CD4-positive, alpha-beta T cell (primary cell): ENCODE measurements around the gene SRC. TPM values are rescaled to one million over a fixed set of nuclear protein-coding genes. Genes with fewer than 3 reads are reported as not detected.

Experiments used
- ATAC-seq: fragments of 200-7000 bp; cut with Tn5 transposase; one replicate; pipeline ENCODE4 v1.10.0; 2022; ENCODE audit warnings: mild to moderate bottlenecking; ENCODE audit not compliant: poor library complexity
- CTCF ChIA-PET: fragments of 350-600 bp; sonication (Branson Sonifier 250); formaldehyde crosslinking; loops from one replicate; lab custom pipeline; 2021; ENCODE audit warnings: antibody characterized with exemption, inconsistent platforms; lab: Charles Lee
- POLR2A ChIA-PET: fragments of 350-600 bp; sonication (Branson Sonifier 250); formaldehyde crosslinking; loops from one replicate; lab custom pipeline; 2021; ENCODE audit warnings: antibody characterized with exemption, inconsistent platforms; lab: Charles Lee
- DNase-seq, 14 experiments: peaks; one replicate each; pipeline ENCODE4 v3.0.0-alpha.2; 2013 to 2020; ENCODE audit warnings: mixed read lengths in 2 of 14
- H3K27ac ChIP-seq, 2 donors: one replicate each; pipeline versions ENCODE4 v1.5.1 to v1.7.0; 2013; ENCODE audit warnings: low read length in 2 of 2, low read depth in 1 of 2, mild to moderate bottlenecking in 1 of 2
- H3K27me3 ChIP-seq, 2 experiments: 1 replicate in 1 of 2; 2 replicates in 1 of 2; pipeline versions ENCODE4 v1.6.1 to v1.7.0; 2013; ENCODE audit warnings: low read length in 2 of 2, control low read depth in 1 of 2, mild to moderate bottlenecking in 1 of 2, moderate library complexity in 1 of 2; ENCODE audit not compliant: insufficient read depth in 2 of 2, control insufficient read depth in 1 of 2
- H3K36me3 ChIP-seq: one replicate; pipeline ENCODE4 v1.6.1; 2013; ENCODE audit warnings: low read length, control low read depth; ENCODE audit not compliant: insufficient read depth
- H3K4me1 ChIP-seq: one replicate; pipeline ENCODE4 v1.6.1; 2013; ENCODE audit warnings: low read length, control low read depth; ENCODE audit not compliant: insufficient read depth
- H3K4me3 ChIP-seq: one replicate; pipeline ENCODE4 v1.5.1; 2013; ENCODE audit warnings: mild to moderate bottlenecking, low read length, moderate library complexity
- H3K9me3 ChIP-seq, 2 experiments: 1 replicate in 1 of 2; 2 replicates in 1 of 2; pipeline versions ENCODE4 v1.6.1 to v1.7.0; 2013; ENCODE audit warnings: low read length in 2 of 2, mild to moderate bottlenecking in 2 of 2, control low read depth in 1 of 2, moderate library complexity in 1 of 2; ENCODE audit not compliant: control insufficient read depth in 1 of 2, insufficient read depth in 1 of 2
- H3K27ac Mint-ChIP-seq: one replicate; pipeline ENCODE4 v1.8.0; 2020; ENCODE audit warnings: mixed read lengths
- H3K27me3 Mint-ChIP-seq: one replicate; pipeline ENCODE4 v1.8.0; 2021; ENCODE audit warnings: mixed read lengths
- H3K36me3 Mint-ChIP-seq: one replicate; pipeline ENCODE4 v1.8.0; 2021; ENCODE audit warnings: low read depth, mixed read lengths
- H3K4me1 Mint-ChIP-seq: one replicate; pipeline ENCODE4 v1.8.0; 2021; ENCODE audit warnings: low read depth, mixed read lengths
- H3K4me3 Mint-ChIP-seq: one replicate; pipeline ENCODE4 v1.8.0; 2020; ENCODE audit warnings: mild to moderate bottlenecking, mixed read lengths
- H3K9me3 Mint-ChIP-seq: one replicate; pipeline ENCODE4 v1.8.0; 2020; ENCODE audit warnings: mixed read lengths
- CTCF ChIP-seq: fragments of 200-600 bp; IDR thresholded peaks from one replicate; pipeline ENCODE4 v1.8.0; 2022; ENCODE audit warnings: antibody characterized with exemption, mild to moderate bottlenecking
- intact Hi-C, 2 experiments: fragments of 100-400 bp; cut with DNase I in 1 of 2; cut with micrococcal nuclease in 1 of 2; formaldehyde crosslinking; loops; one replicate each; pipeline versions ENCODE4 v1.15.1 to v1.9.0; 2023 to 2025; cut with DNase I, micrococcal nuclease
- total RNA-seq, 174 experiments: library from RNA in 2 of 174; stranded (reverse) in 2 of 174; gene quantifications; one replicate each; pipeline ENCODE4 v1.2.3 and lab custom pipeline; 2021 to 2026

The SRC gene
- total RNA-seq, 2 experiments from 2014 or later, result 2.5 to 3.1 TPM

GRCh38 chr20:37316116-37316774 lies 29.7 kb upstream of the SRC start:
- Histone ChIP-seq H3K4me3 (no peak overlapping the region), H3K36me3 (peaks cover 17% of the 10 kb centered on the region), H3K27me3 (no peaks in the 10 kb centered on the region), H3K9me3 (no peaks in the 10 kb centered on the region), H3K27ac (peak overlapping the region; percentile 36 to 39), H3K4me1 (peaks cover 13% of the 10 kb centered on the region)
- POLR2A ChIA-PET, result interaction anchor here (0.9 kb wide), 1 partner anchor 138 kb away, joined by 3 read pairs; no protein-coding TSS in a partner anchor
- peak; percentile 89 for ATAC-seq
- Mint-ChIP-seq H3K4me3 (no peak overlapping the region), H3K27me3 (no peaks in the 10 kb centered on the region), H3K27ac (peak overlapping the region; percentile 84), H3K4me1 (peaks cover 21% of the 10 kb centered on the region), H3K9me3 (no peaks in the 10 kb centered on the region), H3K36me3 (peaks cover 31% of the 10 kb centered on the region)
- intact Hi-C loops, result no loop called here
- TF ChIP-seq CTCF, result no peak
- peak in 4 of 14 experiments; percentile 9 to 69 (median 44) for DNase-seq
- CTCF ChIA-PET, result interaction anchor here (0.9 kb wide), 1 partner anchor 8 kb away, joined by 4 read pairs; no protein-coding TSS in a partner anchor

GRCh38 chr20:37316775-37317170 lies 29.2 kb upstream of the SRC start:
- ATAC-seq, result no peak
- H3K27me3 Mint-ChIP-seq, result no peaks in the 10 kb centered on the region
- Histone ChIP-seq H3K27ac (peak overlapping the region in 1 of 2 donors; percentile 39), H3K36me3 (peaks cover 17% of the 10 kb centered on the region), H3K4me3 (no peak overlapping the region), H3K9me3 (no peaks in the 10 kb centered on the region), H3K4me1 (peaks cover 13% of the 10 kb centered on the region), H3K27me3 (no peaks in the 10 kb centered on the region)
- no peak for DNase-seq
- ChIA-PET POLR2A (interaction anchor here (0.9 kb wide), 1 partner anchor 138 kb away, joined by 3 read pairs; no protein-coding TSS in a partner anchor), CTCF (no interaction called here)
- peaks cover 30% of the 10 kb centered on the region for H3K36me3 Mint-ChIP-seq
- H3K4me1 Mint-ChIP-seq, result peaks cover 21% of the 10 kb centered on the region
- intact Hi-C loops, result no loop called here
- H3K27ac Mint-ChIP-seq, result peak overlapping the region; percentile 84
- H3K9me3 Mint-ChIP-seq, result no peaks in the 10 kb centered on the region
- no peak overlapping the region for H3K4me3 Mint-ChIP-seq
- no peak for TF ChIP-seq CTCF

- H3K9me3 ChIP-seq, result no peaks in the 10 kb centered on the region
- Mint-ChIP-seq H3K27me3 (no peaks in the 10 kb centered on the region), H3K27ac (peak overlapping the region; percentile 84), H3K4me1 (peaks cover 21% of the 10 kb centered on the region), H3K9me3 (no peaks in the 10 kb centered on the region), H3K4me3 (no peak overlapping the region), H3K36me3 (peaks cover 27% of the 10 kb centered on the region)
- no peaks in the 10 kb centered on the region for H3K27me3 ChIP-seq
- peaks cover 13% of the 10 kb centered on the region for H3K36me3 ChIP-seq
- ATAC-seq, result no peak
- ChIA-PET CTCF (no interaction called here), POLR2A (no interaction called here)
- TF ChIP-seq CTCF, result no peak
- H3K4me3 ChIP-seq, result no peak overlapping the region
- peaks cover 13% of the 10 kb centered on the region for H3K4me1 ChIP-seq
- no peak for DNase-seq
- intact Hi-C loops, result no loop called here
- H3K27ac ChIP-seq, result no peak overlapping the region
These were observed 28.6 kb upstream of the SRC start for GRCh38 chr20:37317316-37317715.
